Stimulated activated CD8-positive, alpha-beta memory T cell treated with anti-CD3 and anti-CD28 coated beads, Interleukin-4, amount 100 ng/mL, for 24 hours (primary cell): ENCODE results near the gene SMARCA2.

ENCODE experiments used
- DNase-seq: peaks from one replicate; pipeline ENCODE4 v3.0.0-alpha.2; 2020; ENCODE audit warnings: low read depth

The SMARCA2 gene

DNA sequence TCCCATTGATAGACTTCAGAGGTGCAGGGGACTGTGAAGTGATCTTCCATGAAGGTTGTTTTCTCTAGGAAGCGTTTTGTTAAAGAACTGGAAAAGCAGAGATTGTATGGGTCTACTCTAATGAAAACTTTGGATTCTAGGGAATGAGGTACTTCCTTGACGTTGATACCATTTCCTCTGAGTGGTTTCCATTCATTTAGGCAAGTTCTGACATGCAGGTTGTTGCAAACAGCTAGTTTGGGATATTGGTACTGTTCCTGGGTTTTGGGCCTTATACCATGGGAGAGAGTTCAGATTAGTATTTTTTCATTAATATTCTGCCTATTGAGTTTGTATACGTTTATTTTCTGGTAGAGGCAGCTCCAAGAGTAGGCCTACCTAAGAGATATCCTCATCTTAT is 25.7 kb downstream of the SMARCA2 start:
- no peak for DNase-seq

GRCh38 chr9:2041736-2042135 is 26.6 kb downstream of the SMARCA2 start:
- no peak for DNase-seq

DNA sequence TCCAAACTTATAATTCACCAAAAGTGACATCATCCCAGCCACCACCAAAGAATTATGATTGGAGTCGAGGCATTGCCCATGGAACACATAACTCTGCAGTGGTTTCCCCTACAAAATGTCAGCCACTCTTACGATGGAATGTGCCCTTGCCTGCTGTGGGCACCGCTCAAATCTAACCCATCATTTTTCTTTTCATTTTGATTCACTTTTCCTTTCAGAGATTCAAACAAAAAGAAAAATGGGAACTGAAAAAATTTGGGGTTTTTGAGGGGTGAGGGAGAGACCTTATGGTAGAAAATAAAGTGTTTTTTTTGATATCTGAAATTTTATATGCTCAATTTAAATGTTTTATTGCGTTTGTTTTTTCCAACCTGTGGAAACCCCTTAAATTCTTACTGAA is 28.1 kb downstream of the SMARCA2 start:
- DNase-seq, result no peak

GRCh38 chr9:2043881-2044462 is 28.8 kb downstream of the SMARCA2 start:
- DNase-seq, result no peak

DNA sequence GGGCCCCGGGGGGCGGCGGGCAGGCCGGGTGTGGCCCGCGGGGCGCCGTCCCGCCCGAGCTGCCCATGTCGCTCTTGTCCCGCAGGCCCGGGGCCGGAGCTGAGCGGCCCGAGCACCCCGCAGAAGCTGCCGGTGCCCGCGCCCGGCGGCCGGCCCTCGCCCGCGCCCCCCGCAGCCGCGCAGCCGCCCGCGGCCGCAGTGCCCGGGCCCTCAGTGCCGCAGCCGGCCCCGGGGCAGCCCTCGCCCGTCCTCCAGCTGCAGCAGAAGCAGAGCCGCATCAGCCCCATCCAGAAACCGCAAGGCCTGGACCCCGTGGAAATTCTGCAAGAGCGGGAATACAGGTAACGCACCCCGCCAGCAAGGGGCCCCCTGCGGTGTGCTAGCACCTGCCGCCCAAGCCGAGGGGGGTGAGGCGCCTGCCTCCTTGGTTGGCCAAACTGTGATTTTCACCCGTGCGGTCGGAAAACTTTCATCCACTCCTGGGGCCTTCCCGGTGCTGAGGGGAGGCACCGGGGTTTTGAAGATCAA is 32.1 kb downstream of the SMARCA2 start:
- DNase-seq, result no peak

GRCh38 chr9:2047916-2048315 is 32.8 kb downstream of the SMARCA2 start:
- DNase-seq, result no peak

DNA sequence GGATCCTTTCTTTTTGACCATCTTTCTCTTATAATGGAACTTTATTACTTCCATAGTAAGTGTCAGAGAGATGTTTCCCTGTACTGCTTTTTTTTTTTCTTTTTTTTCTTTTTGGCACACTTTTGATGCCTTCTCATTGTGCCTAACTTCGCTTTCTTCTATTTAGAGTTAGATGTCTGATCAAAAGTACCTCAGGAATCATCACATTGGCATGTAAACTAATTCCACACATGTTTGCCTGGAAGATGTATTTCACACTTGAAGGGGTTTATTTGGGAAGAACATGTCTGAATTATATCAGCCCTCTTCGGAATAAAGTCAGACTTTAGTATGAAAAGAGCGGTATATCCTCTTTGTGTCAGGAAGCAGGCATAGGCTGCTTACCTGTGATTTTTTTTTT is 35.1 kb downstream of the SMARCA2 start:
- DNase-seq, result no peak

- peak; percentile 44 for DNase-seq
Measured at GRCh38 chr9:2053883-2054845, 39.0 kb downstream of the SMARCA2 start.

- no peak for DNase-seq
Measured at GRCh38 chr9:2055203-2055658, 40.1 kb downstream of the SMARCA2 start.

DNA sequence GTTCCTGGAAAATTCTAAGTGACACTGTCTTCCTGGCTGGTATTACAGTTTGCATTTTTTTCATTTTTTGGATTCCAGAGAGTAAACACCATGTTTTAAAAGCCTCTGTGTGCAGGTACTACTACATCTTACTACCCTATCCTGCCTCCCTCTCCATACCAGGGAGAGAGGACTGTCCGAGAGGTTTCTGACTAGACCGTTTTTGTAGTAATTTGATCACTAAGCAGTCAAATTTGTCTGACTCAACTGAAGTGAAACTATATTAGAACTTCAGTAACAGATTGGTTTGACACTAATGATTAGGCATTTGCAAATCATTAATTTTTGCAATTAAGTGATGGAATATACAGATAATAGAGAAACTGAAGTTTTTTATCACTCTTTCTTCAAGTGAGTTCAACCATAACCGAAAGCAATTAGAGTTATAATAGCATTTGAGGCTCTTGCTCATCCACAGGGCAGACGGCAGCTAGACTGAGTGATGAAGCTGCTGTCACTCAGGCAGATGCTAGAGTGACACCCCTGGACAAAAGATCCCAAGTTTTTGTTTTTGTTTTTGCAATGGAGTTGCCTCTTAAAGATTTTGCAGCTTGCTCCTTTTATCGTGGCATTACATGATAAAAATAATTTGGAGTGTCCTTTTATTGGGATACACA is 44.3 kb downstream of the SMARCA2 start:
- DNase-seq, result no peak

DNA sequence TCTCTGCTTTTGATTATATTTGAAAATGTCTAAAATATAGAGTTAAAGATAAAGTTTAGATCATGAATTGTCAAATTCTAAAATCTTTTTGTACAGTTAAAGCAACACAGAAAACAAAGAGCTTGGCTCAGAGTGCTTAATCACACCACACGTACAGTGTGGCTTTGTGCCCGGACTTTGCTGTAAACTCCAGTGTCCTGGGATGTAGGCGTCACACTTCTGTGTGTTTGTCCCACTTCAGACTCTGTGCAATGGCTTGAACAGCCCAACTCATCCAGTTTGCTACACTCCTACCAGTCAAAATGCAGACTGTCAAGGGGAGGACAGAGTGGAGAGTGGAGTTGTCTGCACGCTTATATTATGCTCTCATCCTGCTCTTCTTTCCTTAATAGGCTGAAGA is 45.3 kb downstream of the SMARCA2 start:
- no peak for DNase-seq

GRCh38 chr9:2065704-2066103 is 50.6 kb downstream of the SMARCA2 start:
- no peak for DNase-seq

DNA sequence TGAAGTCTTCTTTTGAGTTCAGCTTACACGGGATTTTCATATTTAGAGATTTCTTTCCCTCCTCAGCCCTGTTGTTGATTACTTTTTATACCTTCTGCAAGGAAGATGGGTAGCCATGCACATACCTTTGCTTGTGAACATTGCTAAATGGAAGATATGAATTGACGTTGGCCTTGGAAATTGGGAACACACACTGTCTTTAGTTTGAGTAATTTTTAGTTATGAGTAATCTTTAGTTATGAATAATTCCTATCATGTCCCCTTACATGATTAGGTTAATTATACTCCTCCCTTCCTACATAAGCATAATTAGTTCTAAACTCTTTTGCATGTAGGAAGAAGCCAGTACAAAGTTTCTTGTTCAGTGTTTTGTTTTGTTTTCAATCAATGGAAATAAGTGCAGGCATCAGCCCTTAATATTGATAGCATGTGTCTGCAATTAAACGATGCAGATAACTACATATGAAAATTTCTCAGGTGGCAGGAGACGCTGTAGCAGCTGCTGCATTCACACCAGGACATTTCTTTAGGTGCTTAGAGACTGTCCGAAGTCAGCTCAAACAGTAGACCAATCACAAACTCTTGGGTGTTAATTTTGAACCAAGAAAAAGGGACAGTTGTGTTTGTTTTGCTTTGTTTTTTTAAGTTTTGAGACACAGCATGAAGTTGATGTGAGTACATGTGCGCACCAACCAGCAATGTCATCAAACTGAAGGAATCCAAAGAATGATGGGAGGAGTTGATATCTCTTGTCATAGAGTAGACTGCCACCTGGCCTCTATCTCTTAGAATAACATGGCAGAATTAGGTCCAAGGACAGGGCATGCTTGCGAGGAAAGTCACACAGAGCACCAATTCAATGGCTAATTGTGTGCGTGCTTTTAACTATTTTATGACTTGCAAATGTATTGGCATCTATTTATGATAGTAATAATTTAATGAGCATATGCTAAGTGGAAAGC is 51.4 kb downstream of the SMARCA2 start:
- no peak for DNase-seq

GRCh38 chr9:2072752-2073405 is 57.7 kb downstream of the SMARCA2 start:
- DNase-seq, result no peak

GRCh38 chr9:2082772-2083171 is 67.6 kb downstream of the SMARCA2 start:
- no peak for DNase-seq

DNA sequence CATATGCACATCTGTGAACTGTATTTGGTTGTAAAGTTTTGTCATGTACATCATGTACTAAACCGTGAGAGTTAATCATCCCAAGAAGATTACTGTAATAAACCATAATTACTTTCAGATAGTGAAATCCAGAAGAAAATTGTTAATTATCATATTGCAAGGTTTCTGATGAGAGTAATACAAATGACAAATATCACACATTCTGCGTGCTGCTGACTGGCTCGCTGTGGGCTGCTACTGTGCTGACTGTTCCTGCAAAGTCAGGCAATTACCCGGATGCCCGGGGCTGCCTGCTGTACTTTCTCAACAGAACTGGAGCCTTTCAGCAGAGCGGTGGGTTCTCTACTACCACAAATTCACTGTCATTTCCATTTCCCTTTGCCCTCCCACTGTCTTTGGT is 68.3 kb downstream of the SMARCA2 start:
- no peak for DNase-seq

- DNase-seq, result no peak
Measured at GRCh38 chr9:2085716-2086115, 70.6 kb downstream of the SMARCA2 start.

DNA sequence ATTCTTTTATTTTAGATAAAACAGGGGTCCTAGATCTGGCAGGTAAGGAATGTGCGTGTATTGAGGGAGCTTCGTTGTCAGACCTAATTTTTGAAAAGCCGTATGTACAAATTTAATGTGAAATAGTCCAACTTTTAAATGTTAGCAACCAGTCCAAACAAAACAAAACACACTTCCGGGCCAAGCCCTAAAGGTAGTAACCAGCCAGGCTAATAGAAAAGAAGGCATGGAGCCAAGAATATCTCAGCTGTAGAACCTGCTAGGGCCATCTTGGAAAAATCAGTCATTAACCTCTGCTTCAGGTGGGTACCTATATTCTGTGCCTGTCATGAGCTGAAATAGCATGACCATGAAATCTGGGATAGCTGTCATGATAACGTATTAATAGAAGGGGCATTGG is 71.0 kb downstream of the SMARCA2 start:
- no peak for DNase-seq

DNA sequence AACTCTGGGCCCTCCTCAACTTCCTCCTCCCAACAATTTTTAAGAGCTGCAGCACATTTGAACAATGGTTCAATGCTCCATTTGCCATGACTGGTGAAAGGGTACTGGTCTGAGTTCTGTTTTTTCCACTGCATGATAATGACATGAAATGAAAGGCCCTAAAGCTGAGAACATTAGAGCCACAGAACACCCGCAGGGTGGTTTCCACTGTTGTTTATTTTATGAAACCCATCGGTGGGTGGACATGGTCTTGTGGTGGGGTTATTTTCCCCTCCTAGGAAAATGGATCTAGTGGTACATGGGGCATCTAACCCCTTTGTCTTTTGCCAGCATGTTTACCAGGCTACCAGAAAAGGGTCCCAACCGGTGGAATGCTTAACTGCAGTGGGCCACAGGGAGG is 71.8 kb downstream of the SMARCA2 start:
- DNase-seq, result no peak

DNA sequence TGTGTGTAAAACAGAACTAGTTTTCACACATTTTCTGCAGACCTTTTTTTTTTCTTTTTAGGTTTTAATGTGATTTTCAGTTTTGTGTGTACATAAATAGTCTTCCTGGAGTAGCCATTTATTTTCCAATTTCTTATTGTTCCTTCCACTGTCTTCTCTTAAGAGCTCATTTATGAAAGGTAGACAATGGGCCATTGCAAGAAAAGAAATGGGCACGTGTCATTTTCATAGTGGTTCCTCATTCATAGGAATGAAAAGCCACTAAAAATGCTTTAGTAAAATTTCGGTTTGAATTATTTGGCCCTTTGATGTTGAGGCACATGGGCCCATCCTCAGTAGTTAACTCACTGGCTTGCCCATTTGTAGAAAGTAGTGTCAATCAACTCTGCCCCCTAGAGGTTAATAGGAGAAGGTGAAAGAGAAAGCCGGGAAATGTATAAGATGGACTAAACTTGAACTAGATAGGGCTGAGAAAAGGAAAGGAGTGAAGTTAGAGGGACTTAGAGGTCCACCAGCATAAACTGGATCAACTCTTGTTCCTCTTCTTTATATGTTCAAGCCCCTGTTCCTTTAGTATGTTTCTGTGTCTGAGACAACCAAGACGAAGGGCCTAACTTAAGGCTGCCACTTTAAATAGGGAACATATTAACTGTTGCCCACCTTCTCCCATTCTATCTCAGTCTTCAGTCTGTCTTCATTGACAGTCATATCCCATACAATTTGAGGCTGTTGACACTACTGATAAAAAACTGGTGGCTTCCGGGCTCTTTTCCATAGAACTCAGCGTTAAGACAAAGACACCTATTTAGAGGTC is 72.6 kb downstream of the SMARCA2 start:
- DNase-seq, result no peak
